ENCODE measurements around the gene ARHGAP11B.
"Not testable (repeated sequence)": the region's sequence is repeated elsewhere in the genome, so short reads cannot be mapped to it uniquely, and the experiment has no call there.

The ARHGAP11B gene
- long read RNA-seq, result 0 reads

GRCh38 chr15:30625436-30626193 is at the start of gene ARHGAP11B:
ARHGAP11B (plus strand) TSS chr15:30626128.
- intact Hi-C loops (cut with DNase I), result not testable (repeated sequence)
- DNase-seq (ENCODE audit: low spot score), result peak; percentile 96

- intact Hi-C loops (cut with DNase I); DNase-seq (ENCODE audit: low spot score): not testable (repeated sequence)
Observed at GRCh38 chr15:30579394-30579970, 46.4 kb upstream of the ARHGAP11B start.

- DNase-seq (ENCODE audit: low spot score); intact Hi-C loops (cut with DNase I): not testable (repeated sequence)
Observed at GRCh38 chr15:30580716-30581115, 45.2 kb upstream of the ARHGAP11B start.

DNA sequence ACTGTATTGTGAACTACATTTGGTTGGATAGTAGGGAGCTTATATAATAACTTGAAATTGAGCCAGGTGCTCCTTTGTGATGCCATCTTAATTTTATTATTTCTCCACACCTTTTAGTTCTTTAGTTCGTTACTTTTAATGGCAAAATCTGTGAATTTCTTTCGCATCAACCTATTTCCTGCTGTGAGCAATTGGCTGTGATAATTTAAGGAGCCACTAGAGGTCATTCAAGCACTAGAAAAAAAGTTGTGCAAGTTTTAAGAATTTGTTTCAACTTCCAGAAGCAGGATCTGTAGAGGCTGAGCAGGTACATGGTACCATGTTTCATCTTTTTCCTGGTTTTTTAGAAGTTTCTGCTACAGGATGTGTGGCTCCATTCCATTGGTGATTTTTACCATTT is 27.0 kb upstream of the ARHGAP11B start:
- DNase-seq (ENCODE audit: low spot score); intact Hi-C loops (cut with DNase I): not testable (repeated sequence)

DNA sequence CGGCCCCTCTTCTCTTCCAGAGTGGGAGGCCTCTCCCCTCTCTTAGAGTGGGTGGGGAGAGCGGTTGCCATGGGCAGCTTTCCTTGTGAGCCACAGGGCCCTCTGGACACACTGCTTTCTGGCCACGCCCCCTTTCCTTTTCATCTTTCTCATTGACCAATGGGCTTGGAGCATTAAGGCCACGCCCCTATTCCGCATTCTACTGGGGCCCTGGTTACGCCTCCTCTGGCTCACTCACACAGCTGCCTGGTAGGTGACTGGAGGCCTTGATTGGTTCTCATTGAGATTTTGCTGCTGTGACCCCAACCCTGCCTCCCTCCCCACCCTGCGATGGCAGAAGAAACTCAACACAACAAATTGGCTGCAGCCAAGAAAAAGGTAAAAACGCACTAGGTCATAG is 22.1 kb upstream of the ARHGAP11B start, which contains the start of gene GOLGA8H:
Gene GOLGA8H (plus strand): TSS at position 233 of the 400 bp plus-strand sequence. CDS start 98 bp downstream, at position 331.
- intact Hi-C loops (cut with DNase I); DNase-seq (ENCODE audit: low spot score): not testable (repeated sequence)

DNA sequence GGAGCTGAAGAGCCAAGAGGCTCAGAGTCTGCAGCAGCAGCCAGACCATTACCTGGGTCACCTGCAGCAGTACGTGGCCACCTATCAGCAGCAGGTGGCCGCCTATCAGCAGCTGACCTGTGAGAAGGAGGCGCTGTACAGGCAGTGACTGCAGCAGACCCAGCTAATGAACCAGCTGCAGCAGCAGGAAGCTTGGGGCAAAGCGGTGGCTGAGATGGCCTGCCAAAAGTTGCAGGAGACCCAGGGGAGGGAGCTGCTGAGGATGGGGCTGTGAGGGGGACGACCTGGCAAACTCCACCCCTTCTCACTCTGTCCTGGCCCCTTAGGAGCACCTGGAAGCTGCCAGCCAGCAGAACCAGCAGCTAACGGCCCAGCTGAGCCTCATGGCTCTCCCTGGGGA is 13.7 kb upstream of the ARHGAP11B start:
- DNase-seq (ENCODE audit: low spot score); intact Hi-C loops (cut with DNase I): not testable (repeated sequence)

DNA sequence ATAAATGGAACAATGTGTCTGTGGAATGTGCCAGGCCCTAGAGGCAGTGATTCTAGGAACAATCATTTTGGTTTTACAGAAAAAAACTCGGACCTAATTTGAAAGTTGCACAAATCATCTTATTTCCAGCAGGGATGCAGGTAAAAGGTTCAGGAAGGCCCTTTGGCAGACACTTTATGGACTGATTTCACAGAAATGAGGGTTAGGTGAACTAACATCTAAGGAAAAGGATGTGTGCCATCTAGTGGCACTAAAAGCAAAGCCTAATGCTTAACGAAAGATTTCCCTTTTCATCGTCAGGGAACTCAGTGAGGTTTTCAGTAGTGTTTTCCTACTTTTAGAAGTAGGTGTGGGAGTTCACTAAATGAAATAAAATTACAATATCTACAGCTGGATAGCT is 4.6 kb upstream of the ARHGAP11B start:
- intact Hi-C loops (cut with DNase I); DNase-seq (ENCODE audit: low spot score): not testable (repeated sequence)

DNA sequence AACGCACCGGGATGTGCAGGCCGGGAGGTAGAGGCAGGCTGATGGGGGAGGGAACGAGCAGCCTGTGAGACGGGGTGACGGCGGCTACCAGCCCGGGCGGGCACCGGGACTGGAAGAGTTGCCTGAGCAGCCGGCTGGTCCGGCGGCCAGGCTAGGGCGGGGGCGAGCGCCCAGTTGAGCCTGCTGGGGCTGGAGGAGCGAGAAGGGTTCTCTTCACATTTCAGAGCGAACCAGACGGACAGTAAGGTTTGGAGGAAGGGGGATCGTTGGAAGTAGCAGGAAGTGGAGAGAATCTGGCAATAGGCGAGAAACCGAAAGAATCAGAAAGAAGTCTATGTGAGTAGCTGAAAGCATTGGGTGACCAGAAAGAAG is 252 bp downstream of the ARHGAP11B start:
- intact Hi-C loops (cut with DNase I); DNase-seq (ENCODE audit: low spot score): not testable (repeated sequence)

DNA sequence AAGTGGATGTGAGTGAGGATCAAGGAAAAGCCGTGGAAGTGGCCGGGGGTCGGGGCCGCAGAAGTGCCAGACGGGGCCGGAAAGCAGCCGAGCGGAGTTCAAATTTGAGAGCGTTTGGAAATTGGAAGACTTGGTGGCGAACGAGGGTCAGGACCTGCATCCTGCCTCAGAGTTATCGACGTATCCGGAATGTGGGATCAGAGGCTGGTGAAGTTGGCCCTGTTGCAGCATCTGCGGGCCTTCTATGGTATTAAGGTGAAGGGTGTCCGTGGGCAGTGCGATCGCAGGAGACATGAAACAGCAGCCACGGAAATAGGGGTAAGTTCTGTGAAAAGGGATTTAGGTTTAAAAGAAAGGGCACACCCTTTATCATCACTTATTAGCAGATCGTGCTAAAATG is 704 bp downstream of the ARHGAP11B start:
- intact Hi-C loops (cut with DNase I); DNase-seq (ENCODE audit: low spot score): not testable (repeated sequence)

DNA sequence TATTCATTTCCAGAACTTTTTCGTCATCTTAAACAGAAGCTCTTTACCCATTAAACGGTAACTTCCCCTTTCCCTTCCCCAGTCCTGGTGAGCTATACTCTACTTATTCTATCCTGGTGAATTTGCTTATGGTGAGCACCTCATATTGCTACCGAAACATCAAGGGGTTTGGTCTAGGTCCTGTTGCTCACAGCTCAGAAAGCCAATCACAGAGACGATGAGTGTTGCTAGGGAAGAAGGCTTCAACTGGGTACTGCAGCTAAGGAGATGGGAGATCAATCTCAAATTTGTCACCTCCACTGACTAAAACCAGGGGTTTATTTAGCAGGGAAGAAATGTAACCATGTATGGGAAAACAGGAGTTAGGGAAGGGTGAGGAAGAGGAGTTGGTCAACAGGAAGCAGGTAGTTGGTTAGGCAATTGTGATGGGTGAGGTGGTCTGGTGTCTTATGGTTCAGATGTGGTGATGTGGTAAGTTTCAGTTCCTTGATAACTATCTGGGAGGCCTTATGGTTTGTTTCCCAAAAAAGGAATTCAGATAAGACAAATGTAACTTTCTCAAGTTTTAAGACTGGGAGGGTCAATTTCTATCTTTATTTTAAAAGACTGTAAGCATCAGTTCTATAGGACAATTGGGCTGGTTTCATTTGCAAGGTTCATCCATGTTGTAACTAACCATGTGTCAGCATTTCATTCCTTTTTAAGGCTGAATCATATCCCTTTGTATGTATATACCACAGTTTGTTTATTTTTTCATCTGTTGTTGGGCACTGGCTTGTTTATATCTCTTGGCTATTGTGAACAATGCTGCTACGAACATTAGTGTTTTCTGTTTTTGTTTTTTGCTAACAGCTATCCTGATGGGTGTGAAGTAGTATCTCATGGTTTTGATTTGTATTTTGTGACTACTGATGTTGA is 24.3 kb downstream of the ARHGAP11B start:
- intact Hi-C loops (cut with DNase I), result no loop called here
- DNase-seq (ENCODE audit: low spot score), result no peak

DNA sequence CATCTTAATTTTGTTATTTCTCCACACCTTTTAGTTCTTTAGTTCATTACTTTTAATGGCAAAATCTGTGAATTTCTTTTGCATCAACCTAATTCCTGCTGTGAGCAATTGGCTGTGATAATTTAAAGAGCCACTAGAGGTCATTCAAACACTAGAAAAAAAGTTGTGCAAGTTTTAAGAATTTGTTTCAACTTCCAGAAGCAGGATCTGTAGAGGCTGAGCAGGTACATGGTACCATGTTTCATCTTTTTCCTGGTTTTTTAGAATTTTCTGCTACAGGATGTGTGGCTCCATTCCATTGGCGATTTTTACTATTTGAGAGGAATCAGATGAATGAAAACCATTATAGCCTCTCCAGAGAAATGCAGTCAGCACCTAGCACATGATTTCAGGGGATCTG is 35.2 kb downstream of the ARHGAP11B start:
- intact Hi-C loops (cut with DNase I); DNase-seq (ENCODE audit: low spot score): not testable (repeated sequence)

DNA sequence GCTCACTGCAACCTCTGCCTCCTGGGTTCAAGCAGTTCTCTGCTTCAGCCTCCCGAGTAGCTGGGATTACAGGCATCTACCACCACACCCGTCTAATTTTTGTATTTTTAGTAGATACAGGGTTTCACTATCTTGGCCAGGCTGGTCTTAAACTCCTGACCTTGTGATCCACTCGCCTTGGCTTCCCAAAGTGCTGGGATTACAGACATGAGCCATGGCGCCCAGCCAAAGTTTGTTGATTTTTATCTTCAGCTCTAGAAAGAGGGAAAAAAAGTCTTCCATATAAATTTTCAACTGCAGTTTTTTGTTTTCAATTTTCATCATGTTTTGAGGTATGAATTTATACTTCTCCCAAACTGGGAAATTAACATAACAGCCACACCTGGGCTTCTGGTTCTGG is 43.7 kb downstream of the ARHGAP11B start:
- intact Hi-C loops (cut with DNase I), result not testable (repeated sequence)

DNA sequence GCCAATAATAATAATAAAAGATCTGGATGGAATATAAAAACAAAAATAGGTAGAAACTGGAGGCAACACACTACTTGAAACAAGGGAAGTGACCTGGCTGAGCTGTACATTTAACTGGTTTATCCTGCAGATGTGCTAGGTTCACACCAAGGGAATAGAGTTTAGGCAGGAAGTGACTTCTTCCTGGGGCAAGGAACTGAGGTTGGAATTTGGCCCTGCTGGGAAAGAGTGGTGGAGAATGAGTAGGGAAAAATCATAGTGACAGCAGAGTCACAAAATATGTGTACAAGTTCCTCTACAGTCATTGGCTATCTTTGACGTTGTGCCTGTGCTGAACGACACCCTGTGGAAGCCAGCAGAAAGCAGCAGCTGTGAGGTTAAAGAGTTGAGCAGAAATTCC is 44.1 kb downstream of the ARHGAP11B start:
- intact Hi-C loops (cut with DNase I), result no loop called here
- no peak for DNase-seq (ENCODE audit: low spot score)

More for the DNA sequence above, 43.7 kb downstream of the ARHGAP11B start:
- not testable (repeated sequence) for DNase-seq (ENCODE audit: low spot score)

DNA sequence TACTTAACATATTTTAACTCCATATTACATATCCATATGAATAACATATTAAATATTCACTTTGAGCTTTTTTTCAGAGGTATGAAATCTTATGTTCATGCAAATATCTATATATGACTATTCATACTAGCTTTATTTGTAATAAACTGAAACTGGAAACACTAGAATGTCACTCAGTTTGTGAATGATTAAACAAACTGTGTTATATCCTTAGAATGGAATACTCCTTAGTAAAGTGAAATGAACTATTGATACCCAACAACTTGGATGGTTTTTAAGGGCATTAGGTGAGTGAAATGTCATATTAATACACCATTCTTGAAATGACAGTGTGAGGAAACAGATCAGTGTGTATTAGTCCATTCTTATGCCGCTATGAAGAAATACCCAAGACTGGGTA is 45.4 kb downstream of the ARHGAP11B start:
- no peak for DNase-seq (ENCODE audit: low spot score)
- intact Hi-C loops (cut with DNase I), result no loop called here

- DNase-seq (ENCODE audit: low spot score), result no peak
- intact Hi-C loops (cut with DNase I), result no loop called here
Observed at GRCh38 chr15:30675126-30675525, 49.2 kb downstream of the ARHGAP11B start.

- intact Hi-C loops (cut with DNase I); DNase-seq (ENCODE audit: low spot score): not testable (repeated sequence)
Observed at GRCh38 chr15:30675891-30676290, 50.0 kb downstream of the ARHGAP11B start.

DNA sequence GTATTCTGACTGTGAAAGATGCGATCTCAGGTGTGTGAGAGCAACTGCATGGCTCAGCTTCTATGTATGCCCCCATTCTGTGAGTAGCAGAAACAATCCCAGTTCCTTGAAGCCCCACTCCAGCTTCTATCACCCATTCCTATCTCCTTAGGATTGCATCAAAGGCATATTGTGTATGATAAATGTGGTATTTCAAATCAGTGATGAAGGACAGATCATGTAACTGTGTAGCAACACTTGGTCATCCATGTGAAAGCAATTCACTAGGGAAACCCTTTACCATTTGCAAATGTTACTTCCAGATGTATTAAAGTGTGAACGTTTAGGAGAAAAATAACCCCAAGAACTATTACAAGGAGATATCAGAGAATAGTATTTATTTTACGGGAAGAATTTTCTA is 55.1 kb downstream of the ARHGAP11B start:
- DNase-seq (ENCODE audit: low spot score); intact Hi-C loops (cut with DNase I): not testable (repeated sequence)

GRCh38 chr15:30685709-30686285 is 59.9 kb downstream of the ARHGAP11B start:
- DNase-seq (ENCODE audit: low spot score); intact Hi-C loops (cut with DNase I): not testable (repeated sequence)

- DNase-seq (ENCODE audit: low spot score); intact Hi-C loops (cut with DNase I): not testable (repeated sequence)
Observed at GRCh38 chr15:30686651-30687050, 60.7 kb downstream of the ARHGAP11B start.
